GM19351 (cell line): Measurements from ENCODE around the gene PCARE.
"Not testable (repeated sequence)": the region's sequence is repeated elsewhere in the genome, so short reads cannot be mapped to it uniquely, and the experiment has no call there.

Experiments used
- ATAC-seq: cut with Tn5 transposase; IDR thresholded peaks from one replicate; pipeline ENCODE4 v1.9.1; 2021; ENCODE audit warnings: mild to moderate bottlenecking, moderate library complexity; ENCODE audit not compliant: unreplicated experiment

Gene PCARE

GRCh38 chr2:29074411-29074810, at the start of gene PCARE:
PCARE (minus strand) TSS chr2:29074523; CDS start chr2:29074261, 262 bp downstream.
- ATAC-seq = no peak

GRCh38 chr2:29123617-29124349, 49.5 kb upstream of the PCARE start:
- no peak for ATAC-seq

- ATAC-seq = no peak
Observed at GRCh38 chr2:29120846-29121245, 46.5 kb upstream of the PCARE start.

GRCh38 chr2:29119211-29119610, 44.9 kb upstream of the PCARE start:
- ATAC-seq = no peak

GRCh38 chr2:29117636-29118303, 43.4 kb upstream of the PCARE start:
- no peak for ATAC-seq

GRCh38 chr2:29115797-29116781, 41.8 kb upstream of the PCARE start:
- peak; percentile 45 for ATAC-seq

GRCh38 chr2:29114946-29115609, 40.8 kb upstream of the PCARE start, which contains the start of gene CLIP4:
CLIP4 (plus strand) TSS chr2:29115415; CDS start chr2:29121389, 5,974 bp downstream.
- peak; percentile 46 for ATAC-seq

GRCh38 chr2:29114586-29114945, 40.2 kb upstream of the PCARE start:
- ATAC-seq = no peak

GRCh38 chr2:29113891-29114321, 39.6 kb upstream of the PCARE start:
- ATAC-seq = peak; percentile 30

GRCh38 chr2:29113027-29113686, 38.8 kb upstream of the PCARE start:
- no peak for ATAC-seq

GRCh38 chr2:29112379-29112778, 38.1 kb upstream of the PCARE start:
- no peak for ATAC-seq

GRCh38 chr2:29110916-29111535, 36.7 kb upstream of the PCARE start:
- peak; percentile 43 for ATAC-seq

GRCh38 chr2:29109246-29109645, 34.9 kb upstream of the PCARE start:
- peak; percentile 11 for ATAC-seq

- no peak for ATAC-seq
Observed at GRCh38 chr2:29108225-29108624, 33.9 kb upstream of the PCARE start.

GRCh38 chr2:29107547-29107946, 33.2 kb upstream of the PCARE start:
- not testable (repeated sequence) for ATAC-seq

GRCh38 chr2:29106980-29107388, 32.7 kb upstream of the PCARE start:
- ATAC-seq = no peak

- no peak for ATAC-seq
Observed at GRCh38 chr2:29106256-29106655, 31.9 kb upstream of the PCARE start.

- ATAC-seq = no peak
Observed at GRCh38 chr2:29105375-29105774, 31.1 kb upstream of the PCARE start.

GRCh38 chr2:29104688-29105087, 30.4 kb upstream of the PCARE start:
- no peak for ATAC-seq

GRCh38 chr2:29100564-29100963, 26.2 kb upstream of the PCARE start:
- ATAC-seq = no peak
